Heart right ventricle (tissue), 16 donors: Measurements from ENCODE around the gene NLRP1. TPM values are rescaled to one million over a fixed set of nuclear protein-coding genes. Genes with fewer than 3 reads are reported as not detected.

Experiments used
- ATAC-seq, 8 donors: fragments of 200-7000 bp; cut with Tn5 transposase; one replicate each; pipeline ENCODE4 v1.9.1; 2020; ENCODE audit warnings: mild to moderate bottlenecking in 8 of 8, moderate library complexity in 8 of 8, moderate number of reproducible peaks in 1 of 8
- DNase-seq, 2 donors: peaks; one replicate each; pipeline ENCODE4 v3.0.0-alpha.2; 2020
- H3K27ac ChIP-seq, 10 donors: fragments of 200-600 bp; sonication (generic) in 2 of 10; one replicate each; pipeline versions ENCODE4 v1.5.0 to v1.8.0; 2020 to 2022; ENCODE audit warnings: mild to moderate bottlenecking in 3 of 10
- H3K27me3 ChIP-seq, 7 donors: fragments of 200-600 bp; one replicate each; pipeline ENCODE4 v1.8.0; 2021 to 2022; ENCODE audit warnings: mild to moderate bottlenecking in 2 of 7
- H3K36me3 ChIP-seq, 9 donors: fragments of 200-600 bp; sonication (generic) in 1 of 9; one replicate each; pipeline versions ENCODE4 v1.5.0 to v1.8.0; 2020 to 2022; ENCODE audit warnings: mild to moderate bottlenecking in 2 of 9
- H3K4me1 ChIP-seq, 9 donors: fragments of 200-600 bp; sonication (generic) in 1 of 9; one replicate each; pipeline versions ENCODE4 v1.5.0 to v1.8.0; 2020 to 2022; ENCODE audit warnings: mild to moderate bottlenecking in 4 of 9
- H3K4me3 ChIP-seq, 10 donors: fragments of 200-600 bp; sonication (generic) in 2 of 10; one replicate each; pipeline versions ENCODE4 v1.5.0 to v1.8.0; 2020 to 2022; ENCODE audit warnings: mild to moderate bottlenecking in 7 of 10, moderate library complexity in 2 of 10
- H3K9me3 ChIP-seq, 11 donors: fragments of 200-600 bp in 10 of 11; sonication (generic) in 2 of 11; one replicate each; pipeline versions ENCODE4 v1.5.0 to v1.8.0; 2013 to 2022; ENCODE audit warnings: mild to moderate bottlenecking in 2 of 11, control low read depth in 1 of 11, moderate library complexity in 1 of 11
- WGBS, 2 donors: extraction: QIAGEN DNeasy Blood & Tissue Kit; methylation state at CpG; one replicate each; pipeline ENCODE4 v1.1.7; 2013; ENCODE audit warnings: inconsistent platforms in 1 of 2; 5-methylcytosine and 5-hydroxymethylcytosine counted together
- intact Hi-C, 10 donors: fragments of 100-400 bp; cut with DNase I; formaldehyde crosslinking; loops; one replicate each; pipeline versions ENCODE4 v1.11.1 to v1.14.2; 2022
- polyA plus RNA-seq, 2 donors: library from polyadenylated mRNA; stranded (reverse); fragments of 200-250 nt; gene quantifications; one replicate each; pipeline ENCODE4 v1.2.3, GENCODE V29; 2013
- total RNA-seq, 10 donors: library from RNA; stranded (reverse); fragmentation: NEBNext Ultra II Directional in 3 of 10; extraction: Animal tissue kit (Norgen Biotek cat#: 25700) in 3 of 10; gene quantifications; one replicate each; pipeline versions ENCODE4 v1.2.1 to v1.2.4, GENCODE V29; 2021 to 2023
- TF ChIP-seq, protein P1 (sequence below), 9 donors: fragments of 200-600 bp; sonication (generic) in 2 of 9; IDR thresholded peaks; one replicate each; pipeline versions ENCODE4 v1.5.0 to v1.8.0; 2021 to 2022; ENCODE audit warnings: antibody characterized with exemption in 9 of 9, mild to moderate bottlenecking in 5 of 9, moderate library complexity in 1 of 9
- donor health status: Arrhythmogenic right ventricular cardiomyopathy.
- donor health status: ischemic (EF 13 %, LVEDD 7.1; RV severe dilation, severe dysfunction).
- donor health status: healthy with polysubstance abuse.
- donor health status: DM: no; HTN: yes; CAD: no.
- donor health status: DM: no; HTN: no; CAD: no.
- donor health status: ischemic (EF 25% LVEDD 6.9; RV normal size, moderate dysfunction).
- donor health status: ischemic (EF 25% LVEDD 5.7; RV mildly dilated, moderate dysfunction).
- donor health status: healthy.
- donor health status: DM: yes; HTN: yes; CAD: no.
- donor health status: Ischemic cardiomyopathy.
- donor health status: ischemic (EF 35%, LVEDD 5.7; RV mildly dilated, moderate dysfunction).
- donor health status: nonischemic (EF 11% LVEDD 7.7; RV severe dilation, severe dysfunction).
- donor health status: DM: yes; HTN: yes; CAD: no.
- donor health status: PGD.
- donor health status: ischemic (EF 29% LVEDD 5.4; RV normal size, mild dysfunction).
- donor health status: nonischemic (EF 23%, LVEDD 6.1; RV moderate dilation, normal function).

Gene NLRP1
- total and polyA plus RNA-seq, 12 donors = 4.9 to 34.3 (median 7.6) TPM

DNA sequence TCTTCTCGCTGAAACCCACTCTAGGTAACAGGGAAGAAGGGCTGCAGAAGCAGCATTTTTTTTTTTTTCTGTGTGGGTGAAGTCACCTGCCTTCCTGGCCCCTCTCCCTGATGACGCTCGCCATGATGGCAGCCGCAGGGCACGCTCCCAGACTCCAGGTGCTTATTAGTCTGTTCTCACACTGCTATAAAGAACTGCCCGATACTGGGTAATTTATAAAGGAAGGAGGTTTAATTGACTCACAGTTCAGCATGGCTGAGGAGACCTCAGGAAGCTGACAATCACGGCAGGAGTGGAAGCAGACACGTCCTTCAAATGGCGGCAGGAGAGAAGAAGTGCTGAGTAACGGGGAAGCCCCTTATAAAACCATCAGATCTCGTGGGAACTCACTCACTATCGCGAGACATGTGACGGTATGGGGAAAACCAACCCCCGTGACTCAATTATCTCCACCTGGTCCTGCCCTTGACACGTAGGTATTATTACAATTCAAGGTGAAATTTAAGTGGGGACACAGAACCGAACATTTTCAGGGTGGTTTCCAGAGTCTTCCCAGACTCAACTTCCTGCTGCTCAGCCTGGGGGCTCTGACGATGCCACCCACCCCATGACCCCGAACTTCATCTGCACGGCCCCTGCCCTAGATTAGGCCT, 34.9 kb upstream of the NLRP1 start:
- TF ChIP-seq, protein P1, sequence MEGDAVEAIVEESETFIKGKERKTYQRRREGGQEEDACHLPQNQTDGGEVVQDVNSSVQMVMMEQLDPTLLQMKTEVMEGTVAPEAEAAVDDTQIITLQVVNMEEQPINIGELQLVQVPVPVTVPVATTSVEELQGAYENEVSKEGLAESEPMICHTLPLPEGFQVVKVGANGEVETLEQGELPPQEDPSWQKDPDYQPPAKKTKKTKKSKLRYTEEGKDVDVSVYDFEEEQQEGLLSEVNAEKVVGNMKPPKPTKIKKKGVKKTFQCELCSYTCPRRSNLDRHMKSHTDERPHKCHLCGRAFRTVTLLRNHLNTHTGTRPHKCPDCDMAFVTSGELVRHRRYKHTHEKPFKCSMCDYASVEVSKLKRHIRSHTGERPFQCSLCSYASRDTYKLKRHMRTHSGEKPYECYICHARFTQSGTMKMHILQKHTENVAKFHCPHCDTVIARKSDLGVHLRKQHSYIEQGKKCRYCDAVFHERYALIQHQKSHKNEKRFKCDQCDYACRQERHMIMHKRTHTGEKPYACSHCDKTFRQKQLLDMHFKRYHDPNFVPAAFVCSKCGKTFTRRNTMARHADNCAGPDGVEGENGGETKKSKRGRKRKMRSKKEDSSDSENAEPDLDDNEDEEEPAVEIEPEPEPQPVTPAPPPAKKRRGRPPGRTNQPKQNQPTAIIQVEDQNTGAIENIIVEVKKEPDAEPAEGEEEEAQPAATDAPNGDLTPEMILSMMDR (IDR thresholded peaks at IDR 0.05) = no peak
- intact Hi-C loops = no loop called here
- ATAC-seq (no peak), DNase-seq (no peak)
- WGBS, 2 donors = 74 to 80% methylated on average over 20 of the region's 20 CpGs
- Histone ChIP-seq H3K4me3 (no peak overlapping the region), H3K27ac (no peak overlapping the region), H3K27me3 (peaks cover 0 to 74% (median 39%) of the 10 kb centered on the region in 7 donors), H3K4me1 (no peaks in the 10 kb centered on the region), H3K36me3 (no peaks in the 10 kb centered on the region), H3K9me3 (no peaks in the 10 kb centered on the region)

DNA sequence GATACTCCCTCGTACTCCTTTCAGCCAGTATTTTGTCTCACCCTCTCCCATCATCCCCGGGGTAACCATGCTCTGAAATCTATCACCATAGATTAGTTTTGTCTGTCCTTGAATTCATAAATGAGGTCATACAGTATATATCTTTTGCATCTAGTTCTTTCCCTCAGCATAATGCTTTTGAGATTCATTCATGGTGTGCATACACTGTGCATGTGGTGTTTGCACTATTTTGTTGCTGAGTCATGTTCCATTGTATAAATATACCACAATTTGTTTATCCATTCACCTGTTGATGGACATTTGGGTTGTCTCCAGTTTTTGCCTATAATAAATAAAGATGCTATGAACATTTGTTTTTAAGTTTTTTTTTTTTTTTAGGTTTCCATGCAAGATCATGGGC, 34.2 kb upstream of the NLRP1 start:
- DNase-seq (no peak), ATAC-seq (no peak)
- H3K27me3 ChIP-seq = peaks cover 0 to 78% (median 39%) of the 10 kb centered on the region in 7 donors
- no peak overlapping the region for H3K4me3 ChIP-seq
- WGBS, 2 donors = 64 to 76% methylated on average over 2 of the region's 2 CpGs
- intact Hi-C loops = no loop called here
- no peaks in the 10 kb centered on the region for H3K4me1 ChIP-seq
- TF ChIP-seq, protein P1 (IDR thresholded peaks at IDR 0.05) = no peak
- no peaks in the 10 kb centered on the region for H3K9me3 ChIP-seq
- no peaks in the 10 kb centered on the region for H3K36me3 ChIP-seq
- H3K27ac ChIP-seq = no peak overlapping the region

DNA sequence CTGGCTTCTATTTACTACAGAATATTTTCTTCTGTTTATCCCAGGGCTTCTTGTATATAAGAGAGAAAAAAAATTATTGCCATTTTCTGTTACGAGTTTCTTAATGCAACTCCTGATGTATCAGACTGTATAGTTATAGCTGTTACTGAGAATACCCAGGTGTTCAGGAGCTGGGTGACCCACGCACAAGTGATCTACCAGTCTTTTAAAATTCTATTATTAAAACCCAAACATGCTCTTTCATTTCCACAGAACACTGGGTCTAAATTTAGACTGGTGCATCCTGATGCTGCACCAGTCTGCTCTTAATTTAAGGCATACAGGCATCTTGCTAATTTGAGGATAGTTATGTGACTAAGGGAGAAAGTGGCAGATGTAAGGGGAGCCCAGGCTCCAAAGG, 31.2 kb upstream of the NLRP1 start:
- H3K27me3 ChIP-seq = peaks cover 0 to 61% (median 22%) of the 10 kb centered on the region in 7 donors
- TF ChIP-seq, protein P1 (IDR thresholded peaks at IDR 0.05) = no peak
- no peak overlapping the region for H3K4me3 ChIP-seq
- 78 to 85% methylated on average over 2 of the region's 2 CpGs for whole genome bisulfite sequencing, 2 donors
- DNase-seq (no peak), ATAC-seq (no peak)
- intact Hi-C loops = no loop called here
- H3K27ac ChIP-seq = no peak overlapping the region
- H3K4me1 ChIP-seq = peaks cover 0 to 16% (median 0%) of the 10 kb centered on the region in 9 donors
- H3K36me3 ChIP-seq = no peaks in the 10 kb centered on the region
- H3K9me3 ChIP-seq = no peaks in the 10 kb centered on the region

DNA sequence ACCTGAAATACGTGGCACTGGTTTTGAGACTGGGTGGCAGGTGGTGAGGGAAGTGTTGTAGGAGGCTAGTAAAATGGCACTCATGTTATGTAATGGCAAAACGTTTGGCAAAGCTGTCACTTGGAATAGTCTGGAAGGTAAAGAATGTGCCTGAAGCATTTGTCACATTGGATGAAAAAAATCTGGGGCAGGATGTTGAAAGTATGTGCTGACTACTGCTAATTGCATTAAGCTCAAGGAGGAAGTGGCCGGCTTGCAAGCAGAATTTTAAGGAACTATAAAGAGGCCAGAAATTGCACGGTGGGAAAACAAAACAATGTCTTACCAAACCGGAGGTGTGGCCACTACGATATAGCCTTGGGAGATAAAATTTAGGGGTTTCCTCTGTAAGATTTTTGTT, 26.6 kb upstream of the NLRP1 start:
- Histone ChIP-seq H3K4me3 (no peak overlapping the region), H3K9me3 (no peaks in the 10 kb centered on the region), H3K4me1 (peaks cover 0 to 18% (median 0%) of the 10 kb centered on the region in 9 donors), H3K36me3 (no peaks in the 10 kb centered on the region), H3K27ac (no peak overlapping the region), H3K27me3 (peaks cover 0 to 43% (median 21%) of the 10 kb centered on the region in 7 donors)
- ATAC-seq (peak in 1 of 8 donors; percentile 38), DNase-seq (peak in 1 of 2 donors; percentile 5)
- intact Hi-C loops = no loop called here
- TF ChIP-seq, protein P1 (IDR thresholded peaks at IDR 0.05) = no peak
- WGBS, 2 donors = 44 to 50% methylated on average over 6 of the region's 6 CpGs
